Left ventricle myocardium inferior (tissue), 1 donor: ENCODE results near the gene SYT11. TPM values are rescaled to one million over a fixed set of nuclear protein-coding genes. Genes with fewer than 3 reads are reported as not detected.
"Not testable (repeated sequence)": the region's sequence is repeated elsewhere in the genome, so short reads cannot be mapped to it uniquely, and the experiment has no call there.

Source experiments
- DNase-seq: peaks from one replicate; pipeline ENCODE4 v3.0.0-alpha.2; 2020
- H3K27ac ChIP-seq: fragments of 200-600 bp; replicated peaks from 2 replicates; pipeline ENCODE4 v1.8.0; 2021
- H3K27me3 ChIP-seq: fragments of 200-600 bp; 2 replicates; pipeline ENCODE4 v1.8.0; 2021; ENCODE audit warnings: low read depth
- H3K36me3 ChIP-seq: fragments of 200-600 bp; 2 replicates; pipeline ENCODE4 v1.8.0; 2021
- H3K4me1 ChIP-seq: fragments of 200-600 bp; 2 replicates; pipeline ENCODE4 v1.8.0; 2021
- H3K4me3 ChIP-seq: fragments of 200-600 bp; 2 replicates; pipeline ENCODE4 v1.8.0; 2021; ENCODE audit warnings: mild to moderate bottlenecking, moderate library complexity
- H3K9me3 ChIP-seq: fragments of 200-600 bp; replicated peaks from 2 replicates; pipeline ENCODE4 v1.8.0; 2021
- CTCF ChIP-seq: fragments of 200-600 bp; IDR thresholded peaks from 2 replicates; pipeline ENCODE4 v1.8.0; 2021; ENCODE audit warnings: antibody characterized with exemption, mild to moderate bottlenecking, borderline replicate concordance
- intact Hi-C: fragments of 100-400 bp; cut with micrococcal nuclease; formaldehyde crosslinking; loops from one replicate; pipeline ENCODE4 v1.11.0; 2022
- total RNA-seq: library from RNA; stranded (reverse); fragmentation: NEBNext Ultra II Directional; extraction: Animal tissue kit (Norgen Biotek cat#: 25700); gene quantifications from one replicate; pipeline ENCODE4 v1.2.1, GENCODE V29; 2021
- donor health status: DM: no; HTN: yes; CAD: no; lungs with severe emphysema.

SYT11 gene
- total RNA-seq, 1 donor from 2014 or later, result 11.1 TPM

- peaks cover 99% of the 10 kb centered on the region for H3K36me3 ChIP-seq
- no peaks in the 10 kb centered on the region for H3K9me3 ChIP-seq
- H3K4me1 ChIP-seq, result peaks cover 7% of the 10 kb centered on the region
- H3K27ac ChIP-seq, result no peak overlapping the region
- TF ChIP-seq CTCF, result no peak
- no peaks in the 10 kb centered on the region for H3K27me3 ChIP-seq
- DNase-seq, result no peak
- no peak overlapping the region for H3K4me3 ChIP-seq
- intact Hi-C loops, result no loop called here
Observed at GRCh38 chr1:155919801-155920200, 60.4 kb downstream of the SYT11 start.

GRCh38 chr1:155920717-155921116 is 61.4 kb downstream of the SYT11 start:
- no peaks in the 10 kb centered on the region for H3K4me1 ChIP-seq
- H3K4me3 ChIP-seq, result no peak overlapping the region
- peaks cover 97% of the 10 kb centered on the region for H3K36me3 ChIP-seq
- no peak for TF ChIP-seq CTCF
- no peak overlapping the region for H3K27ac ChIP-seq
- no peaks in the 10 kb centered on the region for H3K27me3 ChIP-seq
- intact Hi-C loops, result no loop called here
- H3K9me3 ChIP-seq, result no peaks in the 10 kb centered on the region
- DNase-seq, result no peak

GRCh38 chr1:155925506-155925905 is 66.1 kb downstream of the SYT11 start:
- H3K4me1 ChIP-seq, result peaks cover 13% of the 10 kb centered on the region
- H3K27ac ChIP-seq, result no peak overlapping the region
- intact Hi-C loops, result no loop called here
- H3K4me3 ChIP-seq, result no peak overlapping the region
- no peaks in the 10 kb centered on the region for H3K9me3 ChIP-seq
- no peak for DNase-seq
- no peak for TF ChIP-seq CTCF
- peaks cover 97% of the 10 kb centered on the region for H3K36me3 ChIP-seq
- H3K27me3 ChIP-seq, result no peaks in the 10 kb centered on the region

- no peaks in the 10 kb centered on the region for H3K27me3 ChIP-seq
- peaks cover 49% of the 10 kb centered on the region for H3K4me1 ChIP-seq
- H3K27ac ChIP-seq, result no peak overlapping the region
- intact Hi-C loops, result no loop called here
- peaks cover 86% of the 10 kb centered on the region for H3K36me3 ChIP-seq
- no peak for TF ChIP-seq CTCF
- DNase-seq, result no peak
- no peaks in the 10 kb centered on the region for H3K9me3 ChIP-seq
- H3K4me3 ChIP-seq, result no peak overlapping the region
Observed at GRCh38 chr1:155929057-155929456, 69.7 kb downstream of the SYT11 start.

- H3K9me3 ChIP-seq, DNase-seq, intact Hi-C loops, H3K27me3 ChIP-seq, H3K27ac ChIP-seq: not testable (repeated sequence)
- peak overlapping the region; percentile 94 for H3K4me3 ChIP-seq
- peaks cover 71% of the 10 kb centered on the region for H3K36me3 ChIP-seq
- H3K4me1 ChIP-seq, result peaks cover 60% of the 10 kb centered on the region
Observed at GRCh38 chr1:155930725-155931124, 71.4 kb downstream of the SYT11 start.

- intact Hi-C loops, result no loop called here
- no peaks in the 10 kb centered on the region for H3K27me3 ChIP-seq
- H3K4me3 ChIP-seq, result peak overlapping the region; percentile 94
- no peaks in the 10 kb centered on the region for H3K9me3 ChIP-seq
- no peak overlapping the region for H3K27ac ChIP-seq
- peaks cover 64% of the 10 kb centered on the region for H3K36me3 ChIP-seq
- no peak for DNase-seq
- H3K4me1 ChIP-seq, result peaks cover 60% of the 10 kb centered on the region
- no peak for TF ChIP-seq CTCF
Observed at GRCh38 chr1:155931332-155932038, 72.1 kb downstream of the SYT11 start.
